ENCODE data around the gene IGSF9. TPM values are rescaled to one million over a fixed set of nuclear protein-coding genes. Genes with fewer than 3 reads are reported as not detected.

IGSF9 gene
- 0.05 and 0.06 TPM in 2 replicates for total RNA-seq

- no peak for DNase-seq (ENCODE audit: extremely low read depth, low read depth, low spot score)
Measured at GRCh38 chr1:159945483-159946241, at the start of gene IGSF9. Gene IGSF9 (minus strand): TSS chr1:159945613. CDS start chr1:159943454, 2,159 bp downstream.

- no peak for DNase-seq (ENCODE audit: extremely low read depth, low read depth, low spot score)
Measured at GRCh38 chr1:159994896-159995295, 49.5 kb upstream of the IGSF9 start.

GRCh38 chr1:159993911-159994310 is 48.5 kb upstream of the IGSF9 start:
- no peak for DNase-seq (ENCODE audit: extremely low read depth, low read depth, low spot score)

- no peak for DNase-seq (ENCODE audit: extremely low read depth, low read depth, low spot score)
Measured at GRCh38 chr1:159992161-159992560, 46.7 kb upstream of the IGSF9 start.

- DNase-seq (ENCODE audit: extremely low read depth, low read depth, low spot score), result no peak
Measured at GRCh38 chr1:159991513-159991912, 46.1 kb upstream of the IGSF9 start.

GRCh38 chr1:159990005-159990404 is 44.6 kb upstream of the IGSF9 start:
- DNase-seq (ENCODE audit: extremely low read depth, low read depth, low spot score), result no peak

GRCh38 chr1:159989581-159989980 is 44.2 kb upstream of the IGSF9 start:
- DNase-seq (ENCODE audit: extremely low read depth, low read depth, low spot score), result no peak

GRCh38 chr1:159988006-159988405 is 42.6 kb upstream of the IGSF9 start:
- DNase-seq (ENCODE audit: extremely low read depth, low read depth, low spot score), result no peak

- no peak for DNase-seq (ENCODE audit: extremely low read depth, low read depth, low spot score)
Measured at GRCh38 chr1:159987186-159987585, 41.8 kb upstream of the IGSF9 start.

GRCh38 chr1:159986531-159986930 is 41.1 kb upstream of the IGSF9 start:
- no peak for DNase-seq (ENCODE audit: extremely low read depth, low read depth, low spot score)

GRCh38 chr1:159986093-159986492 is 40.7 kb upstream of the IGSF9 start:
- DNase-seq (ENCODE audit: extremely low read depth, low read depth, low spot score), result no peak

- no peak for DNase-seq (ENCODE audit: extremely low read depth, low read depth, low spot score)
Measured at GRCh38 chr1:159985473-159985872, 40.1 kb upstream of the IGSF9 start.

- no peak for DNase-seq (ENCODE audit: extremely low read depth, low read depth, low spot score)
Measured at GRCh38 chr1:159983681-159984080, 38.3 kb upstream of the IGSF9 start.

- DNase-seq (ENCODE audit: extremely low read depth, low read depth, low spot score), result no peak
Measured at GRCh38 chr1:159982280-159982679, 36.9 kb upstream of the IGSF9 start.

- no peak for DNase-seq (ENCODE audit: extremely low read depth, low read depth, low spot score)
Measured at GRCh38 chr1:159981351-159982055, 36.1 kb upstream of the IGSF9 start.

- DNase-seq (ENCODE audit: extremely low read depth, low read depth, low spot score), result no peak
Measured at GRCh38 chr1:159980786-159981185, 35.4 kb upstream of the IGSF9 start.

GRCh38 chr1:159980076-159980475 is 34.7 kb upstream of the IGSF9 start:
- DNase-seq (ENCODE audit: extremely low read depth, low read depth, low spot score), result no peak

- no peak for DNase-seq (ENCODE audit: extremely low read depth, low read depth, low spot score)
Measured at GRCh38 chr1:159979257-159979656, 33.8 kb upstream of the IGSF9 start.

- no peak for DNase-seq (ENCODE audit: extremely low read depth, low read depth, low spot score)
Measured at GRCh38 chr1:159978107-159978398, 32.6 kb upstream of the IGSF9 start.

- DNase-seq (ENCODE audit: extremely low read depth, low read depth, low spot score), result no peak
Measured at GRCh38 chr1:159977364-159978106, 32.1 kb upstream of the IGSF9 start.

GRCh38 chr1:159974350-159974965 is 29.0 kb upstream of the IGSF9 start:
- DNase-seq (ENCODE audit: extremely low read depth, low read depth, low spot score), result no peak

Data from glomerular endothelial cell (primary cell).